Glutamatergic neuron (in vitro differentiated cells): ENCODE data around the gene KPTN. TPM values are rescaled to one million over a fixed set of nuclear protein-coding genes. Genes with fewer than 3 reads are reported as not detected.
"Not testable (repeated sequence)": the region's sequence is repeated elsewhere in the genome, so short reads cannot be mapped to it uniquely, and the experiment has no call there.

ENCODE experiments used
- DNase-seq: peaks from one replicate; pipeline ENCODE4 v3.0.0; 2022
- H3K27ac Mint-ChIP-seq: one replicate; pipeline ENCODE4 v1.8.0; 2020; ENCODE audit warnings: mild to moderate bottlenecking, mixed read lengths, inconsistent platforms; ENCODE audit not compliant: unreplicated experiment
- H3K27me3 Mint-ChIP-seq: one replicate; pipeline ENCODE4 v1.8.0; 2020; ENCODE audit warnings: mild to moderate bottlenecking, moderate library complexity, mixed read lengths, inconsistent platforms; ENCODE audit not compliant: unreplicated experiment
- H3K36me3 Mint-ChIP-seq: one replicate; pipeline ENCODE4 v1.8.0; 2020; ENCODE audit warnings: mild to moderate bottlenecking, mixed read lengths, inconsistent platforms; ENCODE audit not compliant: unreplicated experiment
- H3K4me1 Mint-ChIP-seq: one replicate; pipeline ENCODE4 v1.8.0; 2020; ENCODE audit warnings: mild to moderate bottlenecking, low read depth, mixed read lengths, inconsistent platforms; ENCODE audit not compliant: unreplicated experiment
- H3K4me3 Mint-ChIP-seq: one replicate; pipeline ENCODE4 v1.8.0; 2020; ENCODE audit warnings: mild to moderate bottlenecking, mixed read lengths, inconsistent platforms; ENCODE audit not compliant: unreplicated experiment
- H3K9me3 Mint-ChIP-seq: one replicate; pipeline ENCODE4 v1.8.0; 2020; ENCODE audit warnings: mild to moderate bottlenecking, moderate library complexity, mixed read lengths, inconsistent platforms; ENCODE audit not compliant: unreplicated experiment
- CTCF ChIP-seq: fragments of 200-600 bp; sonication (generic); IDR thresholded peaks from one replicate; pipeline ENCODE4 v1.5.0; 2021; ENCODE audit not compliant: partially characterized antibody, unreplicated experiment
- total RNA-seq: library from RNA; stranded (reverse); fragmentation: NEBNext Ultra II Directional; extraction: Animal tissue kit (Norgen Biotek cat#: 25700); gene quantifications from one replicate; pipeline ENCODE4 v1.2.1, GENCODE V29; 2021; ENCODE audit not compliant: unreplicated experiment

Gene KPTN
- total RNA-seq, 1 donor from 2014 or later = 51.2 TPM

- Mint-ChIP-seq H3K4me3 (no peak overlapping the region), H3K27ac (peak overlapping the region; percentile 82), H3K27me3 (peaks cover 6% of the 10 kb centered on the region), H3K36me3 (peaks cover 11% of the 10 kb centered on the region), H3K4me1 (peaks cover 16% of the 10 kb centered on the region), H3K9me3 (peaks cover 10% of the 10 kb centered on the region)
- TF ChIP-seq CTCF = no peak
- DNase-seq = no peak
These were observed 3.8 kb upstream of the KPTN start for GRCh38 chr19:47487551-47488515.

GRCh38 chr19:47486900-47487299 lies 2.9 kb upstream of the KPTN start:
- TF ChIP-seq CTCF = no peak
- DNase-seq = no peak
- Mint-ChIP-seq H3K36me3 (peaks cover 11% of the 10 kb centered on the region), H3K27me3 (peaks cover 6% of the 10 kb centered on the region), H3K27ac (peak overlapping the region; percentile 82), H3K9me3 (peaks cover 10% of the 10 kb centered on the region), H3K4me3 (peak overlapping the region; percentile 70), H3K4me1 (peaks cover 16% of the 10 kb centered on the region)

GRCh38 chr19:47486220-47486619 lies 2.2 kb upstream of the KPTN start:
- peaks cover 10% of the 10 kb centered on the region for H3K9me3 Mint-ChIP-seq
- peaks cover 16% of the 10 kb centered on the region for H3K4me1 Mint-ChIP-seq
- H3K4me3 Mint-ChIP-seq, DNase-seq, H3K27me3 Mint-ChIP-seq, H3K27ac Mint-ChIP-seq: not testable (repeated sequence)
- peaks cover 11% of the 10 kb centered on the region for H3K36me3 Mint-ChIP-seq

GRCh38 chr19:47485210-47485609 lies 1.2 kb upstream of the KPTN start:
- Mint-ChIP-seq H3K9me3 (peaks cover 15% of the 10 kb centered on the region), H3K27me3 (peaks cover 6% of the 10 kb centered on the region), H3K4me3 (peak overlapping the region; percentile 80), H3K4me1 (peaks cover 20% of the 10 kb centered on the region), H3K36me3 (peaks cover 9% of the 10 kb centered on the region), H3K27ac (peak overlapping the region; percentile 69)
- no peak for DNase-seq
- no peak for TF ChIP-seq CTCF

GRCh38 chr19:47483200-47483599 lies 819 bp downstream of the KPTN start:
- Mint-ChIP-seq H3K27ac (no peak overlapping the region), H3K27me3 (peaks cover 5% of the 10 kb centered on the region), H3K36me3 (peaks cover 4% of the 10 kb centered on the region), H3K9me3 (peaks cover 15% of the 10 kb centered on the region), H3K4me3 (peak overlapping the region; percentile 94), H3K4me1 (peaks cover 18% of the 10 kb centered on the region)
- TF ChIP-seq CTCF = no peak
- no peak for DNase-seq
